HG03460 (cell line): ENCODE results near the gene FAM167B.

Experiments used
- ATAC-seq: cut with Tn5 transposase; IDR thresholded peaks from one replicate; pipeline ENCODE4 v1.9.1; 2021; ENCODE audit not compliant: unreplicated experiment

FAM167B gene

DNA sequence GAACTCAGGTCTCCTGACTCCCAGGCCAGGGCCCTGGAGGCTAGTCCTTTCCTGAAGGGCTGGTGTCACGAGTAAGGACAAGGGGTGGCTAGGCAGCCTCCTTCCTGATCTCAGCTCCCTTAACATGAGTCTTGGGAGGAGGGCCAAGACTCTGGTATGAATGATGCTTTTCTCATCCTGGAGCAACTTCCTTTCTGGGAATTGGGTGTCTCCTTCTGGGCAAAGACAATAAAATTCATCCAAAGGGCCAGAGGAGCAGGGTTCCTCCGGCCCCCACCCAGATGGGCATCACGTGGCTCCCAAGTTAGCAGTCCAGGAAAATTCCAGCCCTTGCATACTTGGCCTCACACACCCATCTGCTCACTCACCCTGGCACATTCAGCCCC, at the start of gene FAM167B:
Gene FAM167B (plus strand): TSS at position 335 of the 386 bp plus-strand sequence. CDS start 200 bp downstream, outside the sequence.
- no peak for ATAC-seq

DNA sequence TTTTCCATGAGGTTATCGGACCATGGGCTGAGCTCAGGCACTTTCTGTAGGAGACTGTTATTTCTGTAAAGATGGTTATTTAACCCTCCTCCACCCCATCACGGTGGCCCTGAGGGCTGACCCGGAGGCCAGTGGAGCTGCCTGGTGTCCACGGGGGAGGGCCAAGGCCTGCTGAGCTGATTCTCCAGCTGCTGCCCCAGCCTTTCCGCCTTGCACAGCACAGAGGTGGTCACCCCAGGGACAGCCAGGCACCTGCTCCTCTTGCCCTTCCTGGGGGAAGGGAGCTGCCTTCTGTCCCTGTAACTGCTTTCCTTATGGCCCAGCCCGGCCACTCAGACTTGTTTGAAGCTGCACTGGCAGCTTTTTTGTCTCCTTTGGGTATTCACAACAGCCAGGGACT, 49.2 kb upstream of the FAM167B start:
- ATAC-seq, result no peak

DNA sequence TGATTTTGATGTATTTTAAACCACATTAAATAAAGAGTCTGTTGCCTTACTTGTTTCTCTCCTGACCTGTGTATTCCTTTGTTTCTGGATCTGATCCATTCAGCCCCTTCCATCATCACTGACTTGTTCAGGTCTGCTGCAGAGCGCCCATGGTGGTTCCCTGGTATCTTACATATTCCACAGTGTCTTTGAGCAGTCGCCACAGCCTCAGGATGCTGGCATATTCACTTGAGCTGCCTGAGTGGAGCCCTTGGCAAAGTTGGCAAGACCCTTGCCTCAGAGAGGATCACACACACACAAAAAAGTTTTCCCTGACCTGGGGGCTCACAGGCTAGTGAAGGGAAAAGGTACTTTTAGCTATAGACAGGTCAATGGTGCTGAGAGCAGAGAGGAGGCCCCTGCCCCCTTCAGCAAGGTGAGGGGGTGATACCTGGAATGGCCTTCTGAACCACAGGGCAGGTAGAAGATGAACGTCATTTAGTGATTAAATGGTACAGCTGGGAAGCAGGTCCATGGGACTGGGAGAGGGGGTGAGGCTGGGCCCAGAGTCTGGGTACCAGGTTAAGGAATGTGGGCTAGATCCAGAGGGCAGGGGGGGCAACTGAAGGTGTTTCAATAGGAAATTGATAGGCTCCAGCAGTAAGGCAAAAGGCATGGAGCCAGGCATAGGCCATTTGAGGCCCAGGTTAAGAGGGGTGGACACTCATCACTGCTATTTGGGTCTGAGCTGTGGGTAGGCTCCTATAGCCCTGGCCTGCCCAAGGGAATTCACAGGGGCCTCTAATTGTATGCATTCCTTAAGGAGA, 48.6 kb upstream of the FAM167B start:
- no peak for ATAC-seq

DNA sequence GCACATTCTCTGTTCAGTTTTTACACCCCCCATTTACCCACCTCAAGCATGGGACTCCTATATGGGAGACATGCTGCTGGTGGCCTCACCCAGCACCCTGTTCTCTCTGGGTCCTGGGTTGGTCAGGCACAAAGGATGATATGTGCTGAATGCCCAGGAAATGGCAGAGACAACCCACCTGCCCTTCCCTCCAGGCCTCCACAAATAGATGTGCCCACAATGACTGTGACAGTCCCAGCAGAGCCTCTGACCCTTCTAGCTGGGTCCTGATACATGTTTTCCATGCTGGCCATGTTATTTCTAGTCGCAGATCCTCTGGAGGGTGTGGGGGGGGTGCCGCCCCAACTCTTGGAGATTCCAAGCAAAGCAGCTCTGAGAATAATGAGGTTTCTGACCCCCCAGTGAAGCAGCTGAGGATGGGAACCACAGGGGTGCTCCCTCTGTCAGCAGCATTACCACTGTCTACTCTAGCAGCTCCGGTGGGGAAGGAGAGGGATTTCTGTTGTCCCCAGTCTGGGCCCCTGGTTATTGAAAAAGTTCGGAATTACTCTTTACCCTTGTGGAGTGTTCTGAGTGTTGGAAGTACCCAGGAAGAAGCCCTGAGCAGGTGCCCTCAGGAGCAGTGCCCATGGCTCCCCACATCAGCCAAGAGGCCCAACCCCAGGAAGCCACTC, 47.8 kb upstream of the FAM167B start:
- ATAC-seq, result no peak

DNA sequence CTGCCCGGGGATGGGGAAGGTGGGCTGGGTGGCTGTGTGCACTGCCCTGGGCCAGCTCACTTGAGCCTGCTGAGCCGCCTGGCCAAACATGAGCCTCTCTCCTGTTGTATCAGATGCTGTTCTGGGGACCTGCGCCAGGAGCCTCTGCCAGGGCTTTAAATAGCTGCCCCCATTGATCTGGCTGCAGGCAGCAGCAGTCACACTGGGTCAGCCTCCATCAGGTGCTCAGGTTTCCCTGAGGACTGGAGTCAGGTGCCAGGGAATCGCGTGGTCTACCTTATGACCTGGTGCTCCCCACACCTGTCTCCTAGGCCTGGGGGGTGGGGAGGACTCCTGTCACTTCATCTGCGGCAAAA, 47.3 kb upstream of the FAM167B start:
- ATAC-seq, result no peak

DNA sequence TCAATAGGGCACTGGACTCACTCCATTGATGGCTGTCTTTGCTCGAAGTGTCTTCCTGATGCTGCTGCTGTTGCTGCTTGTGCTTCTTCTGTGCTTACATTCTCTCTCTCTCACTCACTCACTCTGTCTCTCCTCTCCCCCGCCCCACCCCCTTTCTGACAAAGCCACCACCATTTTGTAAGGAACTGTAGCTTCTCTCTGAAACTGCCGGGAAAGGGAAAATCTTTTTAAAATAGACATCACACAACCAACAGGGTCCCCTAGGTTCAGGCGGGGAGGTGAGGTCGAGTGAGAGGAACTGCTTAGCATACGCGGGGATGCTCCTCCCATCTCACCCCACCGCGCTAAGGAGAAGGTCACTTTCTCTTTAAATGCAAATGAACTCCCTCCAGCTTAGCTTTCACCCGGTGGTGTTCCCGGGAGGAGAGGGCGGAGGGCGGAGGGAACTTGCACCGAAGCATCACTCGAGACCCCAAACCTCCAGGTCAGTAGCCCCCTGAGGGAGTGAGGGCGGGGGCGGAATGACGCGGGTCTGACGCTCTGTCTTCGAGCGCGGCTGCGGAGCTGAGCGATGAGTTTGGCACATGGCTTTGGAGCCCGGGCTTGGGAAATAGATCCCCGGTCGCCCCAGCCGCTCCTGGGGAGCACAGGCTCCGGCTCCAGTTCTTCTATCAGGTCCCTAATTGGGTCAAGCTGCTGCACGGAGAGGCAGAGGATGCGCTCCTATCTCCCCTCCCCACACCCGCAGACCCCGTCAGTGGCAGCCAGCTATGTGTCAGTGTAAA, 46.6 kb upstream of the FAM167B start, which contains the start of gene CCDC28B:
Gene CCDC28B (plus strand): TSS at position 370 of the 785 bp plus-strand sequence. CDS start 1,341 bp downstream, outside the sequence.
- ATAC-seq, result no peak

DNA sequence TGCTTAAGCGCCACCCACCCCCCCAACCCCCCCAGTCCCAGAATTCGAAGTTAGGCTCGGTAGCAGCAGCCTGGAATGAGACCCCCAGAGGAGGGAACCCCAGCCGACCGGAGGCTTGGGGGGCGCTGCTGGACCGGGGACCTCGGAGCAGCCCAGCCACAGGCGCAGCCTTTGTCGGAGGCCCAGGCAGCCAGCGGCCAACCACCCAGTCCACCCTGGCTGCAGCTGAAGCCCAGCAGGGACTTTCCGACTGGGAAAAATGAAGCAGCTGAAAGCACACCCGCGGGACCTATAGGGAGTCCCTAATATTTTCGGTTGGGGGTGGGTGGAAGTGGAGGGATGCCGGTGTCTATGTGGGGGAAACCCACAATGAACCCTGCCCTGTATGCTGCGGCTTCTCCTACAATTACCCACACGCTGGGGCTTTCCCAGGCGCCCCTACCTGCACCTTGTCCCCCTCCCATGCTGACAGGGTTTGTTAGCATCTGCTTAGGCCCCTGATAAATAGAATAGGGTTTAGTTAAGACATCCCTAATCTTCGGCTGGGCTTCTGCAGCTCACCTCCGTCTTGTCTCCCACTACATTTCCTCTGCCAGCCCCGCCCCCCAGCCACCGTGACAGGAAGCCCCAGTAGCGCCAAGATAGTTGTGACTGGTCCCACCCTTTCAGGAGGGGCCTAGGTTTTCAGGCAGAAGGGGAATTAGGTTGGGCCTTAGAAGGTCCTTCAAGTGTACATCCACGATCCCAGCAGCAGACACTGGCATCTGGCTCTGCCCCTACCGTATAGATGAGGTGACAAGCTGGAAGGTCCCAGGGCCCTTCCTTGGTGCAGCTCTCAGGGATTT, 45.8 kb upstream of the FAM167B start:
- ATAC-seq, result peak; percentile 34

DNA sequence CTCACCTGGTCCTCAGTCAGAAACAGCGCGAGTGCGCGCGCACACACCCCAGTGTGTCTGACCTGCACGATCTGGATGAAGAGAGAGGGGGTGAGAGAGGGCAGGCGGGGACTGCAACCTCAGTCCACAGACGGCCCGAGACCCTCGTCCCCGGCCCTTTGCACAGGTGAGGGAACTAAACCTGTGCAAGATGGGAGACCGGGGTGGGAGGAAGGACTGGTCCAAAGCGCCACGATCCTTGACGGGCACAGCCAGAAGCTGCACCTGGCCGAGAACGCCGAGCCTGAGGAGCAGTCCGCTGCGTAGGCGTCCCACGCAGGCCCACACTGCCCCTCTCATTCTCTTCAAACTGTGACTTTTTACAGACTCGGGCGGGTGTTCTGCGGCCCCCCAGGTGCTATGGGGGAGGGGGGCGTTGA, 42.1 kb upstream of the FAM167B start:
- ATAC-seq, result no peak

DNA sequence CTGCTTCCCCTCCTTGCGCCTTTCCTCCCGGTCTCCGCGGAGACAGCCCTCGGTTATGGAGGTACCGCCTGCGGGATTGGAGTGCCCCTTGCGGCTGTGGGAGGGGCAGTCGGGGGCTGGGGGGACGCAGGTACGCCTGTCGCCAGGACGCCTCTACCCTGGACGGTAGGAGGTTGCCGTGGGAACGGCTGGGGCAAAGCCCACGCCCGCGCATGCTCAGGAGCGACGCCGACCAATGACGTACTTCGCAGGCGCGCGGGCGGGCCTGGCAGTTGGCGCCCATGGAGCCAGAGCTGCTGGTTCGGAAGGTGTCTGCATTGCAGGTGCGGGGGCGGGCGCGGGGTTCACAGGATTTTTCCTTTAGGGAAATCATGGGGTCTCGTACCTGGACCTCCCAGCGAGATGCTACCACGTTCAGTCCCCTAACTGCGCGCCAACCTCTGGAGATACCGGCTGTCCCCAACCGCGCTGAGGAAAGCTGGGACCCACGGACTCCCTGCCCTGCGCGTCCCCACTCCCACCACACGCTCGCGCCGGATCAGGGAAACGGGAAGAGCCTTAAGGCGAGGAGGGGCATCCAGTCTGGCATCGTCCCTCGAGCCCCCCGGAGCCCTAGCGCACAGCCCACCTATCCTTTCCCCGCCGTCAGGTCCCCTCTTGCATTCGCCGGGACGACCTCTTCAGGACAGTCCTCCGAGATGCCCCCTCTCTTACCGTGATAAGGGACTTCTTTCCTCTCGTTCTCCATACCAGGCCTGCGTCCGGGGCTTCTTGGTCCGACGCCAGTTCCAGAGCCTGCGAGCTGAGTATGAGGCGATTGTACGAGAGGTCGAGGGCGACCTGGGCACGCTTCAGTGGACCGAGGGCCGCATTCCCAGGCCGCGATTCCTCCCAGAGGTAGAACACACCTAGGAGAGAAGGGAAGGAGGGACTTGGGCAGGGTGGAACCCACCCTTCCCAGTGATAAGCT, 41.3 kb upstream of the FAM167B start, which contains the start of gene IQCC:
Gene IQCC (plus strand): TSS at position 271 of the 970 bp plus-strand sequence. CDS start 11 bp downstream, at position 282.
- ATAC-seq, result no peak

DNA sequence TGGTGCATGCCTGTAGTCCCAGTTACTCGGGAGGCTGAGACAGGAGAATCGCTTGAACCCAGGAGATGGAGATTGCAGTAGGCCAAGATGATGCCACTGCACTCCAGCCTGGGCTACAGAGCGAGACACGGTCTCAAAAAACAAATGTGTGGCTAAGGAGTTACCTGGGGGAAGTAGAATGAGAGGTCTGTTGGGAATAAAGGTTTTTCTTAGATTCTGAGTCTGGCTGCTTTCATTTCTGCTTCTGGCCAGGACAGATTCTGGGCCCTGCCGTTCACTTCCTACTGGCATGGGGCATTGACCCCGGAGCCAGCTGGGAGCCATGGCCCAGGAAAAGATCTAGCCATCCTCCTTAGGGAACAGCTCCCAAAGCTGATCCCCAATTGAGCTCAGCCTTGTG, 38.6 kb upstream of the FAM167B start:
- no peak for ATAC-seq

DNA sequence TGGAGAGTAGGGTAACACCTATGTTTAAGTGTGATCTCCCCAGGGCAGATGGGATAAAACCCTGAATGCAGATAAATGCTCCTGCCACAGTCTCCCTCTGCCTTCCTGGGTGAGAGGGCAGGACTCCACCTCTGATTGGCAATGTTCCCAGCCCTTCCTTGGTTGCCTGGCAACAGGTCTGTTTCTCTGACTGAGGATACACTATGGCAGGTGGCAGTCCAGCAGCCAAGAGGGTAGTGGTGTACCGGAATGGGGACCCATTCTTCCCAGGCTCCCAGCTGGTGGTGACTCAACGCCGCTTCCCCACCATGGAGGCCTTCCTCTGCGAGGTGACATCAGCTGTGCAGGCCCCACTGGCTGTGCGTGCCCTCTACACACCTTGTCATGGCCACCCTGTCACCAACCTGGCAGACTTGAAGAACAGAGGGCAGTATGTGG, 38.1 kb upstream of the FAM167B start, which contains the start of gene DCDC2B:
Gene DCDC2B (plus strand): TSS at position 199 of the 438 bp plus-strand sequence. CDS start 5 bp downstream, at position 204.
- no peak for ATAC-seq

DNA sequence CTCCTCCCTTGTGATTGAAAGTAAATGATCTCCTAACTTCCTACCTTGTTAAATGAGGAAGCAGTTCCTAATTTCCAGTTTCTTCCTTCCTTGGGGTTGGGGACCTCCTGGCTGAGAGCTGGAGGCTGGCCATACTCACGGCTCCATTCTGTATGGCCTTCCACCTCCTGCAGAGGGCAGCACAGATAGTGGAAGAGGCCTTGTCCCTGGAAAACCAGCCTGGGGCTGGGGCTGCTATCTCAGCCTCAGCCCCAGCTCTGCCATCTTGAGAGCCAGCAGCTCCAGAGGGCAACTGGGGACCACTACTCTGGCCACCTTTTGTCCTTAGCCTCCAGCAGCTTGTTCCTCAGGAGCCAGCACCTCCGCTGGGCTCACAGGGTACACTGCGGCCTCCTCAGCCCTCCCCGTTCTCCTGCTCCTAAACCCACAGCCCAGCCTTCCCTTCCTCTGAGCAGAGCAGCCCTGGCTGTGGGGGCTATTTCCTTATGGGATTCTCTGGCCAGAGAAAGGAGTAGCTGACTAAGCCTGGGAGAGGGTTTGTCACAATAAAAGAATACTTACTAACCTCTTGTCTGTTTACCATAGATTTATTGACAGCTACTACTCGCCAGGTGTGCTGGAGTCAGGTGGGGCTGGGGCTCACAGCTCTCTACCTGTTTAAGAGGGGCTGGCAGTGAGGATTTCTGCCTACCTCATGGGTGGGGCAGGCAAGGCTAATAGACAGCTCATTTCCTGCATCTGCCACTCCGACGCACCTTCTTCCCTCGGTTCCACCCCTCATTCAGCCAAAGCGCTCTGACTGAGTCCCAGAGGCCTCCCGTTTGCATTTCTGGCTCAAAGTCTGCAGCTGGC, 31.2 kb upstream of the FAM167B start:
- no peak for ATAC-seq

DNA sequence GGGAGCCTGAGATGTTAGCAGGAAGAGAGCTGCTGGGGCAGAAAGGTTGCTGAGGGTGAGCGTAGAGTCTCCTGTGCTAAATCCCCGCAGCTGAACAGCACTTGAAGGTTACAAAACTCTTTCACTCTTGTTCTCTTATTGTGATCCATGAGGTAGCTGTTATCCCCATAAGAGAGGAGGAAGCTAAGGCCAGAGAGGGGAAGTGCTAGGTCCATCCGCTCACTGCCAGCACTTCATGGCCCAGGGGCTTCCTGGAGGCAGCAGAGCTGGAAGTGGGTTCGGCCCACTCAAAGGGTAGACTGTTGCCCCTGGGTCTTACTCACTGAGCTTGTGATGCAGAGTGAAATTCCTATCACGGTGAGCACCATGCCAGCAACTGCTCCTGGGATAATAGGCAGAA, 30.5 kb upstream of the FAM167B start:
- ATAC-seq, result no peak

DNA sequence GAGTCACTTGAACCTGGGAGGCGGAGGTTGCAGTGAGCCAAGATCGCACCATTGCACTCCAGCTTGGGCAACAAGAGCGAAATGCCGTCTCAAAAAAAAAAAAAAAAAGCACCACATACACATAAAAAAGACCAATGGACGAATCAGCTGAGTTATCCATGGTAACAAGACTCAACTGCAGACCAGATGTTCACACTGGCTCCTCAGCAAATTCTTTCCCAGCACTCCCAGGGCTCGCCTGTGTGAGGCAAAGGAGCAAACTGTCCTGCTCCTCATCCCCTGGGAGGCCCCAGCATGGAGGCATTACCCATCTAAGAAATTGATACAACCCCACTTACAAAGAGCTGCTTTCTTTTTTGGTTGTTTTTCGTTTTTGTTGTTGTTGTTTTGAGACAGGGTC, 28.0 kb upstream of the FAM167B start:
- no peak for ATAC-seq

DNA sequence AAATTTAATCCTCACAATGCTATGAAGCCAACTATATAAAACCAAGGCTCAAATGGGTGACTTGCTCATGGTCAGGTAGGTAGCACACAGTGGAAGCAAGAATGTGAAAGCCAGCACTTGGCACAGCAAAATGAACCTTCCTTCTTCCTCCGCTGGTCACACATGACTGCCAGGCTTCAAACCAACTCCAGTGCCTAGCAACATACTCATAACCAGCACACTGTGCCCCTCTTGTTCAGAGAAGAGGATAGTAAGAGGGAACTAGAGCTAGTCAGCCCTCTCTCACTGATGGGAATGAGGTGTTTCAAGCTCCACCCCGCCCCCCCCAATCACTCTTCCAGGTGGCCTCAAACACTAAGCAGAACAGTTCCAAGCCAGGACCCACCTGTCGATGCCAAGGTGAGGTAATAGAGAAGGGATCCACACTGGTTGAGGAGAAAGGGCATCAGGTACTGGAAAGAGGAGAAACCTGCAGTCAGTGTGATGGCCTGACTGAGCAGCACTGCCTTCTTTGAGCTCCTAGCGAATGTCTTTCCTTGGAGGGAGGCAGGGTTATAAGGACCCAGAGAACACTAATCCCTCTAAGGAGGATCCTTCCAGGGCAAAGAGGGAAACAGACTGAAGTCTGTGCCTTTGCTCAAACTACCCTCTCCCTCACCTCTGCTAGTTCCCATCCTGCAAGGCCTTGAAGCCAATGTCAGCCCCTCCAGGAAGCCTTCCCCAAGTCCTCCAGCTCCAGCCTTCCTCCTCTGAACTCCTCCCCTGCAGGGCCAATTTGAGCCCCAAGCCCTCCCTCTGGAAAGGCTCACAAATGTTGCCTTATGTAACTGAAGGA, 26.1 kb upstream of the FAM167B start:
- ATAC-seq, result no peak

DNA sequence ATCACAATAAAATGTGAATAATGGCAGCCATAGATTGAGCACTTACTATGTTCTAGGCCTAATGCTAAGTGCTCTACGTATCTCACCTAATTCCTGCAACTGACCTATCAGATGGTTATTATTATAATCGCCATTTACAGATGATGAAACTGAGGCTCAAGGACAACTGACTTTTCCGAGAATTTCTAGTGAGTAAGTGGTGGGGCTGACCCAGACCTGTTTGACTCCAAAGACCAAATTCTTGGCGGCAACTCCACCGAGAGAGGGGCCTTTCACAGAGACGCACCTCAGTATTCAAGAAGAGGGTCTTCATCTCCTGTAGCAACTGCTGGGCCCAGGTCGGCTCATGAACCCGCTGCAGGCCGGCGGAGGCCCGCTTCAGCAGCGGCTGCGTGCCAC, 25.4 kb upstream of the FAM167B start:
- no peak for ATAC-seq

DNA sequence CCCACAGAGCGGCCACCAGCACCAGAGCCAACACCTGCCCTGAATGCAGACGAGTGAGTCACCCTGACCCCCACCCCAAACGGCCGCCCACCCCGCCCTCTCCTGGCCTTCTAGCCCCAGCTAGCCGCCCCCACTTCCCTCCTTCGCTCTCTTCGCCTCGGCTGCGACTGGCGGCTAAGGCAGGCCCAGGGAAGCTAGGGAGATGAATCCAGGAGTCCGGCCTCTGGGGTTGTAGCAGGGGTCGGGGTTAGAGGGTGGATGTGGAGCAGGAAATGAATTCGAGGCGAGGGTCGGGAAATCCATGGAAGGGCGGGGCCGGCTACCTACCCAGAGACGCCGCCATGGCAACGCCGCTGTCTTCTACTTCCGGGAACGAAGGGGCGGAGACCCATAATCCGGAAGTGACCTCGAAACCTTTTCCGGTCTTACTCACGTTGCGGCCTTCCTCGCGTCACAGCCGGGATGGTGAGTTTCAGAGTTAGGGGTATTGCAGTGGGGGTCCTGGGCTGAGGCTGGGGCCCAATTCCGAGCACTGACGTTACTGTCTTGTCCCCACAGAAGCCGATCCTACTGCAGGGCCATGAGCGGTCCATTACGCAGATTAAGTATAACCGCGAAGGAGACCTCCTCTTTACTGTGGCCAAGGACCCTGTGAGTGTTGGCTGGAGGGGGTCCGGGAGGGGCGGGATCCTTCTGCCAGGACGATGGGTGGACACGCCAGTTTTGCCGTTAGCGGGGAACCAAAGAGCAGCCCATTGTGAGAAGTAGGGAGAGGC, 24.9 kb upstream of the FAM167B start, which contains the start of the genes EIF3I and TMEM234:
Gene EIF3I (plus strand): TSS at position 428 of the 776 bp plus-strand sequence. CDS start 35 bp downstream, at position 463.
Gene TMEM234 (minus strand): TSS at position 374 of the 776 bp plus-strand sequence. CDS start 31 bp downstream, at position 343.
- ATAC-seq, result peak; percentile 90
